Measurements from ENCODE around the gene SMPD4.
"Not testable (repeated sequence)": the region's sequence is repeated elsewhere in the genome, so short reads cannot be mapped to it uniquely, and the experiment has no call there.

SMPD4 gene

GRCh38 chr2:130154773-130155765 lies 26.3 kb downstream of the SMPD4 start:
- H3K4me3 ChIP-seq (ENCODE audit: low read depth, low read length): no peak overlapping the region

GRCh38 chr2:130154423-130154770 lies 27.0 kb downstream of the SMPD4 start:
- not testable (repeated sequence) for DNase-seq (ENCODE audit: low read depth)

More at GRCh38 chr2:130154773-130155765, 26.3 kb downstream of the SMPD4 start:
- no peak for DNase-seq (ENCODE audit: low read depth)
- TF ChIP-seq CTCF (IDR thresholded peaks at IDR 0.05; ENCODE audit: low read depth, low read length): no peak
- TF ChIP-seq MAX (IDR thresholded peaks at IDR 0.05; ENCODE audit: low read depth, low read length): no peak
- no peak for TF ChIP-seq POLR2A (IDR thresholded peaks at IDR 0.05; ENCODE audit: extremely low read depth, insufficient read length)
- TF ChIP-seq MYC (IDR thresholded peaks at IDR 0.05; ENCODE audit: low read depth, low read length): no peak

GRCh38 chr2:130153721-130154422 lies 27.5 kb downstream of the SMPD4 start:
- not testable (repeated sequence) for DNase-seq (ENCODE audit: low read depth); H3K4me3 ChIP-seq (ENCODE audit: low read depth, low read length)

More at GRCh38 chr2:130154423-130154770, 27.0 kb downstream of the SMPD4 start:
- not testable (repeated sequence) for H3K4me3 ChIP-seq (ENCODE audit: low read depth, low read length)

GRCh38 chr2:130152816-130153595 lies 28.4 kb downstream of the SMPD4 start:
- no peak overlapping the region for H3K4me3 ChIP-seq (ENCODE audit: low read depth, low read length)
- no peak for TF ChIP-seq MAX (IDR thresholded peaks at IDR 0.05; ENCODE audit: low read depth, low read length)
- TF ChIP-seq POLR2A (IDR thresholded peaks at IDR 0.05; ENCODE audit: extremely low read depth, insufficient read length): no peak
- TF ChIP-seq MYC (IDR thresholded peaks at IDR 0.05; ENCODE audit: low read depth, low read length): no peak
- TF ChIP-seq CTCF (IDR thresholded peaks at IDR 0.05; ENCODE audit: low read depth, low read length): no peak
- no peak for DNase-seq (ENCODE audit: low read depth)

- not testable (repeated sequence) for H3K4me3 ChIP-seq (ENCODE audit: low read depth, low read length); DNase-seq (ENCODE audit: low read depth)
Measured at GRCh38 chr2:130152136-130152815, 29.1 kb downstream of the SMPD4 start.

GRCh38 chr2:130151145-130151512 lies 30.3 kb downstream of the SMPD4 start:
- DNase-seq (ENCODE audit: low read depth); H3K4me3 ChIP-seq (ENCODE audit: low read depth, low read length): not testable (repeated sequence)

GRCh38 chr2:130150181-130151144 lies 30.9 kb downstream of the SMPD4 start:
- DNase-seq (ENCODE audit: low read depth): no peak
- TF ChIP-seq POLR2A (IDR thresholded peaks at IDR 0.05; ENCODE audit: extremely low read depth, insufficient read length) (no peak), MYC (IDR thresholded peaks at IDR 0.05; ENCODE audit: low read depth, low read length) (no peak), CTCF (IDR thresholded peaks at IDR 0.05; ENCODE audit: low read depth, low read length) (no peak), MAX (IDR thresholded peaks at IDR 0.05; ENCODE audit: low read depth, low read length) (no peak)
- H3K4me3 ChIP-seq (ENCODE audit: low read depth, low read length): no peak overlapping the region

GRCh38 chr2:130148515-130148914 lies 32.9 kb downstream of the SMPD4 start:
- not testable (repeated sequence) for H3K4me3 ChIP-seq (ENCODE audit: low read depth, low read length); DNase-seq (ENCODE audit: low read depth)

GRCh38 chr2:130145006-130145414 lies 36.4 kb downstream of the SMPD4 start, which contains the start of gene CCDC74B:
CCDC74B (minus strand) TSS chr2:130145112; CDS start chr2:130144996, 116 bp downstream.
- not testable (repeated sequence) for H3K4me3 ChIP-seq (ENCODE audit: low read depth, low read length)
- DNase-seq (ENCODE audit: low read depth): peak; percentile 34

GRCh38 chr2:130143266-130144039 lies 37.9 kb downstream of the SMPD4 start:
- H3K4me3 ChIP-seq (ENCODE audit: low read depth, low read length): not testable (repeated sequence)

More at GRCh38 chr2:130143266-130144039, 37.9 kb downstream of the SMPD4 start:
- DNase-seq (ENCODE audit: low read depth): not testable (repeated sequence)
